GM13976 (cell line): Measurements from ENCODE around the gene NHLRC2.

Experiments used
- DNase-seq: peaks from one replicate; pipeline ENCODE4 v3.0.0; 2012; ENCODE audit warnings: low spot score
- in situ Hi-C: fragments of 300-500 bp; cut with MboI; formaldehyde crosslinking; loops from one replicate; pipeline ENCODE4 v1.12.0; 2022; ENCODE audit warnings: low sequenced_read_pairs, mixed read lengths, inconsistent platforms; ENCODE audit not compliant: unreplicated experiment
- TF ChIP-seq, protein P1 (sequence below): IDR thresholded peaks from 2 replicates; pipeline ENCODE4 v1.5.1; 2012; ENCODE audit warnings: borderline replicate concordance, mild to moderate bottlenecking; ENCODE audit not compliant: insufficient read depth; ENCODE audit errors: extremely low read depth, missing control alignments, control extremely low read depth

Gene NHLRC2

DNA sequence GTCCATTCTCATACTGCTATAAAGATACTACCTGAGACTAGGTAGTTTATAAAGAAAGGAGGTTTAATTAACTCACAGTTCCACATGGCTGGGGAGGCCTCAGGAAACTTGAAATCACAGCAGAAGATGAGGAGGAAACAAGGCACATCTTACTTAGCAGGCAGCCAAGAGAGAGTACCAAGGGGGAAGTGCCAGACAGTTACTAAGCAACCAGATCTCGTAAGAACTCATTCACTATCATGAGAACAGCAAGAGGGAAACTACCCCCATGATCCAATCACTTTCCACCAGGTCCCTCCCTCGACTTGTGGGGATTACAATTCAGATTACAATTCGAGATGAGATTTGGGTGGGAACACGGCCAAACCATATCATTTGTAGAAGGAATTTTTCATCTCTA lies 36.3 kb downstream of the NHLRC2 start:
- in situ Hi-C loops: no loop called here
- TF ChIP-seq, protein P1, sequence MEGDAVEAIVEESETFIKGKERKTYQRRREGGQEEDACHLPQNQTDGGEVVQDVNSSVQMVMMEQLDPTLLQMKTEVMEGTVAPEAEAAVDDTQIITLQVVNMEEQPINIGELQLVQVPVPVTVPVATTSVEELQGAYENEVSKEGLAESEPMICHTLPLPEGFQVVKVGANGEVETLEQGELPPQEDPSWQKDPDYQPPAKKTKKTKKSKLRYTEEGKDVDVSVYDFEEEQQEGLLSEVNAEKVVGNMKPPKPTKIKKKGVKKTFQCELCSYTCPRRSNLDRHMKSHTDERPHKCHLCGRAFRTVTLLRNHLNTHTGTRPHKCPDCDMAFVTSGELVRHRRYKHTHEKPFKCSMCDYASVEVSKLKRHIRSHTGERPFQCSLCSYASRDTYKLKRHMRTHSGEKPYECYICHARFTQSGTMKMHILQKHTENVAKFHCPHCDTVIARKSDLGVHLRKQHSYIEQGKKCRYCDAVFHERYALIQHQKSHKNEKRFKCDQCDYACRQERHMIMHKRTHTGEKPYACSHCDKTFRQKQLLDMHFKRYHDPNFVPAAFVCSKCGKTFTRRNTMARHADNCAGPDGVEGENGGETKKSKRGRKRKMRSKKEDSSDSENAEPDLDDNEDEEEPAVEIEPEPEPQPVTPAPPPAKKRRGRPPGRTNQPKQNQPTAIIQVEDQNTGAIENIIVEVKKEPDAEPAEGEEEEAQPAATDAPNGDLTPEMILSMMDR: no peak
- DNase-seq: no peak

DNA sequence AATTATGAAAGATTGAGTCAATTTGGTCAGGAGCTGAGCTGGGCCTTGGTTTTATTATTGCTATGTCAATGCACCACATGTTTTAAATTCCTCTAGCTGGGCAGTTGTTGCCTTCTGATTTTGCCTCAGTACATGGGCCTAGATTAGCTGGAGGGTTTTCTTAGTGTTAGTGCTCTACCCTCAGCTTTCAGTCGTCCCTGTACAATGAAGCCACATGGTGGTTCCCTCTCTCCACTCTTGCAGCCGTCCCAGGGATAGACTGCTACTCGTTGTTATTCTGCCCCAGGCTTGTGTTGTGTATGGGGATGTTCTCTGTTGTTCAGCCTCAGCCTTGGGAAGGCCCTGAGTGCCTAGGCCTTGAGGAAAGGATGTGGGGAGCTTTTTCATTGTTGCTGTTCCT lies 37.0 kb downstream of the NHLRC2 start:
- DNase-seq: no peak
- in situ Hi-C loops: no loop called here
- TF ChIP-seq, protein P1: no peak

DNA sequence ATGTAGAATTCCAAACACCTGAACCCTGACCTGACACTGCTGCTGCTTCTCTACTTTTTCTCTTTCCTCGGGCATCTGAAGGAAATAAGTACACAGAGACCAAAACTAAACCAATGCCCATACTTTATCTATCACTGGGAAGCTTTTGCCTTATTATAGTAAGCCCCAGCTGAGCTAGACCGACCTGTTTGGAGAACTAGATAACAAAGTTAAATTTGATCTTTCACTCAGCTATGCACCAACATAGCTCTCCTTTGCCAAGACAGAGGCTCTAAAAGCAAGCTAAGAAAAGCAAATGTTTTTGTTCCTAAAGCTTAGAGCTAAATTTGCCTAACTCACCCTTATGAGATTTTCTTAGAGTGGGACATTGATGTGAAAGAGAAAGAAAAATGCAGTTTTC lies 39.1 kb downstream of the NHLRC2 start:
- in situ Hi-C loops: no loop called here
- TF ChIP-seq, protein P1: no peak
- DNase-seq: no peak

DNA sequence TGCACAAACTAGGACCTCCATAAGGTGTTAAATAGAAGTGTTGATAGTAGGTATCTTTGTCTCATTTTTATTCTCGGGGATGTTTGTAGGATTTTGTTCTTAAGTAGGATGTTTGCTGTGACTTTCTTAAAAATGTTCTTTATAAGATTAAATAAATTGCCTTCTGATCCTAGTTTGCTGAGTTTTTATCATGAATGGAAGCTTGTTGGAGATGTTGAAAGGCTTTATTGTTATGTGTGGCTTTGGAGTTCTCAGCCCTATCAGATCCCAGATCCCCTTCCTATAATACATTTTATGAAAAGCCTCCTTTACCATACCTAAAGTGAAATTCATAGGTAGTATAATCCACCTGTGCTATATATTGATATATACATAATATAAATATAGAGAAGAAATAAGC lies 40.1 kb downstream of the NHLRC2 start:
- no peak for DNase-seq
- in situ Hi-C loops: no loop called here
- TF ChIP-seq, protein P1: no peak

DNA sequence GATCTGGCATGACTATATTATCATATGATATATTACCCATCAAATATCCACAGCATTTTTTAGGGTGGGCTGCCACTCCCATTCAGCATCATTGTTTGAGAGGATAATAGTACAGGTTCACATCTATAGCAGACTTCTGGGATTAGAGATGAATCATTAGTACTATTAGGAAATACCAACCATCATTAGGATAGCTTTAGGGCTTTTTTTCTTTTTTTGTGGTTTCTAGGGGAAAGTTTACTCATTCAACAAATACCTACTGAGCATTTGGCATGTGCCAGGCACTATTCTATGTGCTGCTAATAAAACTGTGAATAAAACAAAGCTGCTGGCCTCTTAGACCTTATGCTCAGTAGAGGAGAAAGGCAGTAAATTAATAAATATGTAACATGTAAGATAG lies 40.6 kb downstream of the NHLRC2 start:
- TF ChIP-seq, protein P1: no peak
- DNase-seq: no peak
- in situ Hi-C loops: no loop called here

DNA sequence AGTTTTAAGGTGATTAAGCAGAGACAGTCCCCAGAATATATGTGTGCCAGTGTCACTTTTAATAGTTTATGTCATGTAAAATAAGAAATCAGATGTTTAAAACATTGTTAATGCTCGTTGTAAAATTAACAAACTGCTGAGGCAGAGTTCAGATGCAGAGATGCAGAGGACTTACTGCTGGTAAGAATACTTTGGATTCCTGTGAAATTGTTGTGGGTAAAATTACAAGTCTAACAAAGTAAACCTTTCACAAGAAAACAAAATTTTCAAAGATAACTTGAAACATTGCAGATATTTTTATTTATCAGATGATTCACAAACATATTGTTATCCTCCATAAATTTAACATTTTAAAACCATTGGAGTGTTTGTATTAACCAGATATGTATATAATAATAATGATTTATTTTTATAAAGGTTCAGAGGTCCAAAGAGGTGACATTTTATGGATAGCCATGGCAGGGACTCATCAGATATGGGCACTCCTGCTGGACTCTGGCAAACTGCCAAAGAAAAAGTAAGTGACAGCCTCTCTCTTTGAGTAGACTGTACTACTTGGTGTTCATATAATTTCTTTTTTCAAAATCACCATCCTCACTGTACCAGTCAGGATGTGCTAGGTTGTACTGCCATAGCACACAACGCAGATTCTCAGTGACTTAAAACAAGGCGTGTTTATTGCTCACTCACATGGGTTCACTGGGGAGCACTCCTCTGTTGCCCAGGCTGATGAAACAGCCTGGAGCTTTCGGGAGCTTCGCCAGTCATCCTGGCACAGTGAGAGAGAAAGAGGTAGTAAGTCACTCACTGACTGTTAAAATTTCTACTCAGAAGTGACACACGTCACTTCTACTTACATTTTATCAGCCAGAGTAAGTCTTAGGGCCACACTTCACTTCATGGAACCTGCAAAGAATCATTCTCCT lies 43.5 kb downstream of the NHLRC2 start:
- in situ Hi-C loops: no loop called here
- no peak for DNase-seq
- TF ChIP-seq, protein P1: no peak
